Cardiac muscle cell (in vitro differentiated cells and primary cell): ENCODE measurements around the gene KRT8. TPM values are rescaled to one million over a fixed set of nuclear protein-coding genes. Genes with fewer than 3 reads are reported as not detected.
"Not testable (repeated sequence)": the region's sequence is repeated elsewhere in the genome, so short reads cannot be mapped to it uniquely, and the experiment has no call there.

Experiments
- DNase-seq, 2 donors: peaks; one replicate each; pipeline versions ENCODE4 v3.0.0 to v3.0.0-alpha.2; 2010 to 2017; ENCODE audit warnings: low read depth in 1 of 2, low spot score in 1 of 2
- H3K27ac ChIP-seq: fragments of 200-600 bp; sonication (generic); 2 replicates; pipeline ENCODE4 v1.5.1; 2016
- H3K27me3 ChIP-seq: fragments of 200-600 bp; sonication (generic); 2 replicates; pipeline ENCODE4 v1.6.0; 2016; ENCODE audit warnings: control low read depth
- H3K36me3 ChIP-seq: fragments of 200-600 bp; sonication (generic); 2 replicates; pipeline ENCODE4 v1.5.1; 2016; ENCODE audit warnings: control low read depth
- H3K4me1 ChIP-seq: fragments of 200-600 bp; sonication (generic); 2 replicates; pipeline ENCODE4 v1.8.1; 2017; ENCODE audit warnings: low read depth, mild to moderate bottlenecking, mixed run types
- H3K4me3 ChIP-seq: fragments of 200-600 bp; sonication (generic); 2 replicates; pipeline ENCODE4 v1.5.1; 2016; ENCODE audit warnings: mild to moderate bottlenecking
- H3K9me3 ChIP-seq: fragments of 200-600 bp; sonication (generic); 2 replicates; pipeline ENCODE4 v1.5.1; 2017; ENCODE audit warnings: low read depth, mild to moderate bottlenecking, control low read depth
- polyA plus RNA-seq: library from polyadenylated mRNA; unstranded; fragments of >200 nt; fragmentation: Nextera tagmentation; extraction: Ambion mirVana; gene quantifications from 2 replicates; pipeline ENCODE4 v1.2.1, GENCODE V29; 2016
- total RNA-seq: library from RNA; depleted of rRNA; stranded (reverse); fragments of >200 nt; gene quantifications from 2 replicates; pipeline ENCODE4 v1.2.3, GENCODE V29; 2016
- TF ChIP-seq, protein P1 (sequence below): IDR thresholded peaks from 2 replicates; pipeline ENCODE4 v1.5.1; 2012; ENCODE audit warnings: low read depth, mild to moderate bottlenecking, low read length

Gene KRT8
- total and polyA plus RNA-seq, 2 experiments from 2014 or later = 480 to 1,480 TPM

- DNase-seq = no peak
- H3K9me3 ChIP-seq = no peaks in the 10 kb centered on the region
- no peaks in the 10 kb centered on the region for H3K27me3 ChIP-seq
- TF ChIP-seq, protein P1, sequence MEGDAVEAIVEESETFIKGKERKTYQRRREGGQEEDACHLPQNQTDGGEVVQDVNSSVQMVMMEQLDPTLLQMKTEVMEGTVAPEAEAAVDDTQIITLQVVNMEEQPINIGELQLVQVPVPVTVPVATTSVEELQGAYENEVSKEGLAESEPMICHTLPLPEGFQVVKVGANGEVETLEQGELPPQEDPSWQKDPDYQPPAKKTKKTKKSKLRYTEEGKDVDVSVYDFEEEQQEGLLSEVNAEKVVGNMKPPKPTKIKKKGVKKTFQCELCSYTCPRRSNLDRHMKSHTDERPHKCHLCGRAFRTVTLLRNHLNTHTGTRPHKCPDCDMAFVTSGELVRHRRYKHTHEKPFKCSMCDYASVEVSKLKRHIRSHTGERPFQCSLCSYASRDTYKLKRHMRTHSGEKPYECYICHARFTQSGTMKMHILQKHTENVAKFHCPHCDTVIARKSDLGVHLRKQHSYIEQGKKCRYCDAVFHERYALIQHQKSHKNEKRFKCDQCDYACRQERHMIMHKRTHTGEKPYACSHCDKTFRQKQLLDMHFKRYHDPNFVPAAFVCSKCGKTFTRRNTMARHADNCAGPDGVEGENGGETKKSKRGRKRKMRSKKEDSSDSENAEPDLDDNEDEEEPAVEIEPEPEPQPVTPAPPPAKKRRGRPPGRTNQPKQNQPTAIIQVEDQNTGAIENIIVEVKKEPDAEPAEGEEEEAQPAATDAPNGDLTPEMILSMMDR = no peak
- H3K4me1 ChIP-seq = peaks cover 2% of the 10 kb centered on the region
- H3K36me3 ChIP-seq = no peaks in the 10 kb centered on the region
- no peak overlapping the region for H3K27ac ChIP-seq
- no peak overlapping the region for H3K4me3 ChIP-seq
Measured at GRCh38 chr12:52890417-52890816, 14.5 kb downstream of the KRT8 start.

DNA sequence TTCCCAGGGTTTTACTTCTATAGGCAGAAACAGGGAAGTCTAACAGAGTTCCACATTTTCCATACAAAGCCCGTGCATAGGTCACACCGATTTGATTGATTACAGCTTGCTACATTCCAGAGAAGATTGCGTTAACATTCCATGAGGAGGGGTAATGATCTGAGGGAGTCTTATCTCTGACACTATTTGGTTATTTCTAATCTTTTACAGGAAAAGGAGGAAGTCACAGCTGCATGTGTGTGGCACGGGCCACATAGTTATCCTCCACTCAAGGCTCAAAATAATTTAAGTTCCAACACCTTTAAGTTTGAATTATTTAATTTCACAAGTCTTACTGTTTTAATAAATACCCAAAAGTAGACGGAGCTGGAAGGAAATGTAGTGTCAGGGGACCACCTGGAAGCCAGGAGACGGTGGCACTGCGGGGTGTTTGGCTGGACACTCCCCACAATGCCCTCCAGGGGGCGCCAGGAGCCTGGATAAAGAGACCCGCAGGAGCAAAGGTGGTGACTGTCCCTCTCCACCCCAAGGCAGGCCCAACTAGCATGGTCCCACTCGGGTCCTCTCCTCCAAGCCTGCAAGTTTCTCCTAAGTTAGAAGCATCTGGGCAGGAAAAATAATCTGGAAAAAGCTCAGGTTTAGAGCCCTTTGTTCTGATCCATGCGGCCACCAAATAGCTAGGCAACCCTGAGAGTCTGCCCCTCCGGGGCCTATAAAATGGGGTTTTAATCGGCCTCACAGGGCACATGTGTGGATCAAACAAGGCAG, 20.2 kb downstream of the KRT8 start:
- Histone ChIP-seq H3K27me3 (no peaks in the 10 kb centered on the region), H3K9me3 (no peaks in the 10 kb centered on the region), H3K27ac (no peak overlapping the region), H3K36me3 (no peaks in the 10 kb centered on the region), H3K4me1 (no peaks in the 10 kb centered on the region), H3K4me3 (no peak overlapping the region)
- TF ChIP-seq, protein P1 = peak; percentile 89
- DNase-seq = peak; percentile 69 to 80

- not testable (repeated sequence) for H3K9me3 ChIP-seq, DNase-seq, H3K36me3 ChIP-seq, H3K27me3 ChIP-seq, H3K27ac ChIP-seq, H3K4me3 ChIP-seq, H3K4me1 ChIP-seq
Measured at GRCh38 chr12:52880499-52880898, 24.4 kb downstream of the KRT8 start.

- peak; percentile 91 to 93 for DNase-seq
- Histone ChIP-seq H3K27me3 (no peaks in the 10 kb centered on the region), H3K27ac (no peak overlapping the region), H3K4me3 (no peak overlapping the region), H3K36me3 (no peaks in the 10 kb centered on the region), H3K4me1 (no peaks in the 10 kb centered on the region), H3K9me3 (no peaks in the 10 kb centered on the region)
- TF ChIP-seq, protein P1 = peak; percentile 81
Measured at GRCh38 chr12:52879394-52880351, 25.2 kb downstream of the KRT8 start.

DNA sequence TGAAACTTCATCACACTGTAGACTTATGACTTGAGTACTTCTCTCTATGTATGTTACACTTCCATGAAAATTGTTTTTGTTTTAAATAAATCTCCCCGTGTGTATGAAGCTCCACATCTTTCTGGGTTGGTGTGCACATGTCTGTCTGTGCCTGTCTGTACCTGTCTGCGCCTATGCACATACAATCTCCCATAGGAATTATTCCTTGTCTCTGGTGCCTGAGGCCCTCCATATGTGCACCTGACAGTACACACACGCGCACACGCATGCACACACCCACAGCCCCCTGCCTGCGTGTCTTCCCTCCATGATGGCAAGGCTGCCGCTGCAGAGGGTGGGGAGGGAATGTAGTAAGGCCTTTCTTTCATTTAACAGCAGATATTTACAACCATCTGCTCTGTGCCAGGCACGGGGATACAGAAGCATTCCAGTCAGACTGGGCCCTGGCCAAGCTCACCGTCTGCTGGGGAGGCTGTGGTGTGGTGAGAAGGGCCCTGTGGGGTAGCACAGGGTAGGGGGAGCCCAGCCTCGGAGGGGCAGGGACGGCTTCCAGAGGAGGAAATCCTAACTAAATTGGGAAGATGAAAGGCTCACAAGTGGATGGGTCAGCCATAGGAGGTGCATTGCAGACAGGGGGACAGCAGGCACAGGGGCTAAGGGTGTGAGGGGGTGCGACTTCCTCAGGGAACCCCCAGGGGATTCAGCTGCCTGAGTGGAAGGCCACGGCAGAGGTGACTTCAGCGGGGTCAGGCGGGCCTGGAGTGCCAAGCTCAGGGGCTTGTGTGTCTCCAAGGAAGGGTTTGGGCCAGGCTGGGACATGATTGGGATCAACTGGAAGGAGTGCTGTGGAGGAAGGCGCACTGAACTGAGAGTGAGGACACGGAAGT, 26.1 kb downstream of the KRT8 start:
- no peak overlapping the region for H3K4me3 ChIP-seq

More for the DNA sequence above, 26.1 kb downstream of the KRT8 start:
- TF ChIP-seq, protein P1 = no peak
- Histone ChIP-seq H3K36me3 (no peaks in the 10 kb centered on the region), H3K4me1 (no peaks in the 10 kb centered on the region), H3K9me3 (no peaks in the 10 kb centered on the region), H3K27me3 (peaks cover 3% of the 10 kb centered on the region), H3K27ac (no peak overlapping the region)
- DNase-seq = no peak
